Measurements from ENCODE around the gene SVOPL. TPM values are rescaled to one million over a fixed set of nuclear protein-coding genes. Genes with fewer than 3 reads are reported as not detected.

The SVOPL gene
- total and polyA plus RNA-seq, 2 donors (not counting 1 experiment from before 2014, with no cell fraction given): not detected

GRCh38 chr7:138729444-138729843, 28.3 kb upstream of the SVOPL start:
- Histone ChIP-seq H2AFZ (ENCODE audit: low read length) (no peak overlapping the region), H3K9me3 (ENCODE audit: control insufficient read depth, insufficient read depth, low read depth, low read length) (no peaks in the 10 kb centered on the region), H3K4me2 (ENCODE audit: extremely low read depth, insufficient read depth, low read length) (no peak overlapping the region), H3K4me3 (replicated peaks in 1 of 4; ENCODE audit: control extremely low read depth in 1 of 4, insufficient read depth in 1 of 4, low read depth in 3 of 4, low read length in 4 of 4) (no peak overlapping the region), H3K27me3 (ENCODE audit: control insufficient read depth, insufficient read depth, low read length) (no peaks in the 10 kb centered on the region), H3K79me2 (ENCODE audit: control insufficient read depth, insufficient read depth, low read length) (no peaks in the 10 kb centered on the region), H3K9ac (ENCODE audit: insufficient read depth, low read length) (no peak overlapping the region), H4K20me1 (ENCODE audit: control insufficient read depth, extremely low read depth, insufficient read depth, low read length) (no peaks in the 10 kb centered on the region), H3K36me3 (ENCODE audit: control insufficient read depth, insufficient read depth, low read length) (no peaks in the 10 kb centered on the region), H3K4me1 (ENCODE audit: control insufficient read depth, extremely low read depth, insufficient read depth, low read length) (no peaks in the 10 kb centered on the region), H3K27ac (ENCODE audit: insufficient read depth, low read length) (no peak overlapping the region)
- TF ChIP-seq CTCF (conservative IDR thresholded peaks at IDR 0.05 in 1 of 2, IDR thresholded peaks at IDR 0.05 in 1 of 2; ENCODE audit: low read depth in 1 of 2, low read length in 2 of 2) (no peak), EZH2 (IDR thresholded peaks at IDR 0.05; ENCODE audit: low read length, missing control alignments) (no peak)
- DNase-seq (ENCODE audit: low read depth in 2 of 2): no peak

GRCh38 chr7:138727336-138728099, 26.4 kb upstream of the SVOPL start:
- TF ChIP-seq EZH2 (IDR thresholded peaks at IDR 0.05; ENCODE audit: low read length, missing control alignments) (no peak), CTCF (conservative IDR thresholded peaks at IDR 0.05 in 1 of 2, IDR thresholded peaks at IDR 0.05 in 1 of 2; ENCODE audit: low read depth in 1 of 2, low read length in 2 of 2) (no peak)
- H3K4me3 ChIP-seq (replicated peaks in 1 of 4; ENCODE audit: control extremely low read depth in 1 of 4, insufficient read depth in 1 of 4, low read depth in 3 of 4, low read length in 4 of 4): no peak overlapping the region
- no peak overlapping the region for H2AFZ ChIP-seq (ENCODE audit: low read length)
- no peak overlapping the region for H3K4me2 ChIP-seq (ENCODE audit: extremely low read depth, insufficient read depth, low read length)
- no peaks in the 10 kb centered on the region for H3K27me3 ChIP-seq (ENCODE audit: control insufficient read depth, insufficient read depth, low read length)
- no peak overlapping the region for H3K27ac ChIP-seq (ENCODE audit: insufficient read depth, low read length)
- no peaks in the 10 kb centered on the region for H4K20me1 ChIP-seq (ENCODE audit: control insufficient read depth, extremely low read depth, insufficient read depth, low read length)
- H3K36me3 ChIP-seq (ENCODE audit: control insufficient read depth, insufficient read depth, low read length): no peaks in the 10 kb centered on the region
- no peaks in the 10 kb centered on the region for H3K79me2 ChIP-seq (ENCODE audit: control insufficient read depth, insufficient read depth, low read length)
- H3K9me3 ChIP-seq (ENCODE audit: control insufficient read depth, insufficient read depth, low read depth, low read length): no peaks in the 10 kb centered on the region
- H3K4me1 ChIP-seq (ENCODE audit: control insufficient read depth, extremely low read depth, insufficient read depth, low read length): no peaks in the 10 kb centered on the region
- DNase-seq (ENCODE audit: low read depth in 2 of 2): no peak
- no peak overlapping the region for H3K9ac ChIP-seq (ENCODE audit: insufficient read depth, low read length)

GRCh38 chr7:138726288-138726687, 25.1 kb upstream of the SVOPL start:
- H3K4me3 ChIP-seq (replicated peaks in 1 of 4; ENCODE audit: control extremely low read depth in 1 of 4, insufficient read depth in 1 of 4, low read depth in 3 of 4, low read length in 4 of 4): no peak overlapping the region
- H3K4me1 ChIP-seq (ENCODE audit: control insufficient read depth, extremely low read depth, insufficient read depth, low read length): no peaks in the 10 kb centered on the region
- no peak overlapping the region for H3K4me2 ChIP-seq (ENCODE audit: extremely low read depth, insufficient read depth, low read length)
- H3K9me3 ChIP-seq (ENCODE audit: control insufficient read depth, insufficient read depth, low read depth, low read length): no peaks in the 10 kb centered on the region
- no peak for TF ChIP-seq CTCF (conservative IDR thresholded peaks at IDR 0.05 in 1 of 2, IDR thresholded peaks at IDR 0.05 in 1 of 2; ENCODE audit: low read depth in 1 of 2, low read length in 2 of 2)
- no peak for TF ChIP-seq EZH2 (IDR thresholded peaks at IDR 0.05; ENCODE audit: low read length, missing control alignments)
- H3K36me3 ChIP-seq (ENCODE audit: control insufficient read depth, insufficient read depth, low read length): no peaks in the 10 kb centered on the region
- H3K27me3 ChIP-seq (ENCODE audit: control insufficient read depth, insufficient read depth, low read length): no peaks in the 10 kb centered on the region
- H3K9ac ChIP-seq (ENCODE audit: insufficient read depth, low read length): no peak overlapping the region
- H4K20me1 ChIP-seq (ENCODE audit: control insufficient read depth, extremely low read depth, insufficient read depth, low read length): no peaks in the 10 kb centered on the region
- H3K27ac ChIP-seq (ENCODE audit: insufficient read depth, low read length): no peak overlapping the region
- no peak overlapping the region for H2AFZ ChIP-seq (ENCODE audit: low read length)
- no peak for DNase-seq (ENCODE audit: low read depth in 2 of 2)
- H3K79me2 ChIP-seq (ENCODE audit: control insufficient read depth, insufficient read depth, low read length): no peaks in the 10 kb centered on the region

Data from fibroblast of lung (primary cell).